Stimulated activated effector memory CD8-positive, alpha-beta T cell treated with anti-CD3 and anti-CD28 coated beads, Interleukin-12 subunit alpha, Interleukin-12 subunit beta, amount 100 ng/mL, for 72 hours (primary cell): ENCODE results near the gene C12orf75.
"Not testable (repeated sequence)": the region's sequence is repeated elsewhere in the genome, so short reads cannot be mapped to it uniquely, and the experiment has no call there.

Experiments
- ATAC-seq: fragments of 150-1000 bp; cut with Tn5 transposase; 2 replicates; pipeline ENCODE4 v1.10.0; 2021
- DNase-seq, 2 donors: peaks; one replicate each; pipeline ENCODE4 v3.0.0; 2021 to 2022; ENCODE audit warnings: low spot score in 2 of 2
- H3K27ac Mint-ChIP-seq: one replicate; pipeline ENCODE4 v1.8.0; 2022; ENCODE audit warnings: mild to moderate bottlenecking, mixed read lengths
- H3K36me3 Mint-ChIP-seq: one replicate; pipeline ENCODE4 v1.8.0; 2022; ENCODE audit warnings: mild to moderate bottlenecking, mixed read lengths
- H3K4me1 Mint-ChIP-seq: one replicate; pipeline ENCODE4 v1.8.0; 2022; ENCODE audit warnings: mixed read lengths
- H3K4me3 Mint-ChIP-seq: one replicate; pipeline ENCODE4 v1.8.0; 2022; ENCODE audit warnings: mild to moderate bottlenecking, mixed read lengths
- H3K9me3 Mint-ChIP-seq: one replicate; pipeline ENCODE4 v1.8.0; 2022; ENCODE audit warnings: mixed read lengths

C12orf75 gene

DNA sequence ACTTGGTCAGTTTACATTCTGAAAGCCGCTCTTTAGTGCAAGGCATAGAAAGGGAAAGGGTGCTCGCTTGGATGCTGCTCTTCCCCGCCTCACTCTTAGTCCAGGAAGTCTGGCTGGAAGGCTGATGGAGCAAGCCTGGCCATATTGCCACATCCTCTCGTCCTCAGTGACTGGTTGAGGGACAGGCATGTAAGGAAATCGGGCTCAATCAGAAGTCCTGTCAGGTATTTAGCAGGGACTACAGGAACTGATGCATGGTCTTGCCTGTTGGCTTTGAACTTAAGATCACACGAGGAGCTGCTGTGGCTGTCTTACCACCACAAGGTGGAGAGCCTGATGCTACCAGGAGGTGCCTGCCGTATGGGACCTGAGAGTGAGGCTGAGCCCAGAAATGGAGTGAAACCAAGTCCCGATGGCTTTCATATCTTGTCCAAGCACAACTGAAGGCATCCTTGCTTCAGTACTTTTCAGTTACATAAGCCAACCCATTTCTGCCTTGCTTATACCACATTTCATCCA is 10.7 kb upstream of the C12orf75 start:
- ATAC-seq, result no peak

GRCh38 chr12:105321125-105321524 is 9.4 kb upstream of the C12orf75 start:
- peak; percentile 67 for ATAC-seq
- no peaks in the 10 kb centered on the region for H3K36me3 Mint-ChIP-seq
- H3K9me3 Mint-ChIP-seq, result no peaks in the 10 kb centered on the region
- H3K4me1 Mint-ChIP-seq, result peaks cover 35% of the 10 kb centered on the region
- H3K4me3 Mint-ChIP-seq, result no peak overlapping the region
- no peak for DNase-seq
- peak overlapping the region; percentile 26 for H3K27ac Mint-ChIP-seq

More for the DNA sequence above, 10.7 kb upstream of the C12orf75 start:
- H3K27ac Mint-ChIP-seq, result no peak overlapping the region
- no peaks in the 10 kb centered on the region for H3K9me3 Mint-ChIP-seq
- no peaks in the 10 kb centered on the region for H3K36me3 Mint-ChIP-seq
- H3K4me1 Mint-ChIP-seq, result peaks cover 31% of the 10 kb centered on the region
- DNase-seq, result no peak
- H3K4me3 Mint-ChIP-seq, result no peak overlapping the region

GRCh38 chr12:105322070-105322469 is 8.4 kb upstream of the C12orf75 start:
- Mint-ChIP-seq H3K36me3 (no peaks in the 10 kb centered on the region), H3K9me3 (no peaks in the 10 kb centered on the region), H3K27ac (no peak overlapping the region), H3K4me1 (peaks cover 38% of the 10 kb centered on the region), H3K4me3 (no peak overlapping the region)
- DNase-seq (no peak), ATAC-seq (no peak)

- no peak for ATAC-seq
- peaks cover 50% of the 10 kb centered on the region for H3K4me1 Mint-ChIP-seq
- H3K9me3 Mint-ChIP-seq, result no peaks in the 10 kb centered on the region
- no peak overlapping the region for H3K4me3 Mint-ChIP-seq
- no peak for DNase-seq
- H3K36me3 Mint-ChIP-seq, result no peaks in the 10 kb centered on the region
- H3K27ac Mint-ChIP-seq, result peak overlapping the region; percentile 9
Measured at GRCh38 chr12:105324704-105325103, 5.8 kb upstream of the C12orf75 start.

GRCh38 chr12:105325117-105325516 is 5.4 kb upstream of the C12orf75 start:
- peak overlapping the region; percentile 9 for H3K27ac Mint-ChIP-seq

GRCh38 chr12:105329926-105330282 is 587 bp upstream of the C12orf75 start:
- no peaks in the 10 kb centered on the region for H3K9me3 Mint-ChIP-seq
- peak overlapping the region; percentile 76 for H3K27ac Mint-ChIP-seq
- H3K36me3 Mint-ChIP-seq, result no peaks in the 10 kb centered on the region
- peak overlapping the region; percentile 72 for H3K4me3 Mint-ChIP-seq
- DNase-seq (no peak), ATAC-seq (peak; percentile 27)
- peaks cover 69% of the 10 kb centered on the region for H3K4me1 Mint-ChIP-seq

More at GRCh38 chr12:105325117-105325516, 5.4 kb upstream of the C12orf75 start:
- H3K9me3 Mint-ChIP-seq, result no peaks in the 10 kb centered on the region
- H3K36me3 Mint-ChIP-seq, result no peaks in the 10 kb centered on the region
- H3K4me3 Mint-ChIP-seq, result no peak overlapping the region
- no peak for DNase-seq
- no peak for ATAC-seq
- H3K4me1 Mint-ChIP-seq, result peaks cover 54% of the 10 kb centered on the region

GRCh38 chr12:105330931-105331804 is 677 bp downstream of the C12orf75 start:
- Mint-ChIP-seq H3K27ac (peak overlapping the region; percentile 81), H3K9me3 (no peaks in the 10 kb centered on the region), H3K36me3 (no peaks in the 10 kb centered on the region), H3K4me1 (peaks cover 72% of the 10 kb centered on the region), H3K4me3 (peak overlapping the region; percentile 72)
- peak; percentile 3 for ATAC-seq
- peak in 1 of 2 donors; percentile 27 for DNase-seq

- H3K9me3 Mint-ChIP-seq, result no peaks in the 10 kb centered on the region
- no peaks in the 10 kb centered on the region for H3K36me3 Mint-ChIP-seq
- H3K27ac Mint-ChIP-seq, result peak overlapping the region; percentile 81
- peak; percentile 31 for ATAC-seq
- DNase-seq, result peak in 1 of 2 donors; percentile 73
- H3K4me3 Mint-ChIP-seq, result peak overlapping the region; percentile 72
- peaks cover 75% of the 10 kb centered on the region for H3K4me1 Mint-ChIP-seq
Measured at GRCh38 chr12:105331805-105332251, 1.3 kb downstream of the C12orf75 start.

DNA sequence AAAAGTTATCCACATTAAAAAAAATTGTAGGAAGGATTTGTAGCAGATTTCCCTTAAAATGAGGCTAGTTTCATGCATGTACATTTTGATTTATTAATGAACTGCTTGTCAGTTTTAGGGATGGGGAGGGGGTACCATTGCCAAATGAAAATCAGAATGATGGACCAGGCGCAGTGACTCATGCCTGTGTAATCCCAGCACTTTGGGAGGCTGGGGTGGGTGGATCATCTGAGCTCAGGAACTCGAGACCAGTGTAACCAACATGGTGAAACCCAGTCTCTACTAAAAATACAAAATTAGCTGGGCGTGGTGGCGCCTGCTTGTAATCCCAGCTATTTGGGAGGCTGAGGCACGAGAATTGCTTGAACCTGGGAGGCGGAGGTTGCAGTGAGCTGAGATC is 1.8 kb downstream of the C12orf75 start:
- Mint-ChIP-seq H3K4me1 (peaks cover 75% of the 10 kb centered on the region), H3K4me3 (peak overlapping the region; percentile 72), H3K27ac (peak overlapping the region; percentile 81)
- not testable (repeated sequence) for H3K36me3 Mint-ChIP-seq, DNase-seq, ATAC-seq, H3K9me3 Mint-ChIP-seq

- no peak overlapping the region for H3K27ac Mint-ChIP-seq
- ATAC-seq (no peak), DNase-seq (no peak)
- H3K9me3 Mint-ChIP-seq, result no peaks in the 10 kb centered on the region
- no peaks in the 10 kb centered on the region for H3K36me3 Mint-ChIP-seq
- peak overlapping the region; percentile 72 for H3K4me3 Mint-ChIP-seq
- H3K4me1 Mint-ChIP-seq, result peaks cover 73% of the 10 kb centered on the region
Measured at GRCh38 chr12:105332925-105333324, 2.4 kb downstream of the C12orf75 start.

- Mint-ChIP-seq H3K9me3 (no peaks in the 10 kb centered on the region), H3K4me1 (peaks cover 65% of the 10 kb centered on the region), H3K36me3 (no peaks in the 10 kb centered on the region), H3K4me3 (peak overlapping the region; percentile 72), H3K27ac (no peak overlapping the region)
- no peak for DNase-seq
- no peak for ATAC-seq
Measured at GRCh38 chr12:105334001-105334400, 3.5 kb downstream of the C12orf75 start.

DNA sequence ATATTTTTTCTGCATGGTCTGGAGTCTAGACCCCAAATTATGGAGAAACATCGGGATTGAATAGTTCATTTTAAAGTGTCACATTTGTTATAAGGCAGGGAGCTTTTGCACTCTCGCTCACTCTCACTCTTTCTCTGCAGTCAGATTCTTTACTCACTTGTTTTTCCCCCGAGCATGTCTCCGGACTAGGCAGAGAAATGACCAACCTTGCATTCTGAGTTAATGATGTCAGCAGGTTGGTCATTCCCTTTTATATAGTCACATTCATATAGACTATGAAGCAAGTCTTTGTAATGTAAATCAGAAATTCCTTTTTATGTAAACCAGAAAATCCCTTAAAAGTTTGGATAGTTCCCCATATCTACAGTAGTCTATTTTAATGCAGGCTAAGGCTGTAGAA is 4.1 kb downstream of the C12orf75 start:
- no peak overlapping the region for H3K4me3 Mint-ChIP-seq
- ATAC-seq, result no peak
- H3K9me3 Mint-ChIP-seq, result no peaks in the 10 kb centered on the region
- H3K4me1 Mint-ChIP-seq, result peaks cover 64% of the 10 kb centered on the region
- no peak for DNase-seq
- no peak overlapping the region for H3K27ac Mint-ChIP-seq
- H3K36me3 Mint-ChIP-seq, result no peaks in the 10 kb centered on the region

DNA sequence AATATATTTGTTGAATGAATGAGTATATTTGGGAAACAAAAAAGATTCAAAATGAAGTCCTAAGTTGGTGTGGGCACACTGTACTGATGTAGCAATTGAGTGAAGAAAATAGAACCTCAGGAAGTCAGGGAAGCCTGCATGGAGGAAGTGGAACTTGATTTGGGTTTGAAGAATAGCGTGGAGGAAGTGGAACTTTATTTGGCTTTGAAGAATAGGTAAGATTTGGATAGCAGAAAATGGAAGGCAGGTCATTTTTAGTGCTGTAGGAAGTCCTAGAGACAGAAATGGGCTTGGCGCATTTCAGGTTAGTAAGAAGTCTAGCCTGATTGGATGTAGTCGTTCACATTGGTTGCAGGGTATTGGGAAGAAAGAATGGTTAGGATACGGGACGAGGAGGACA is 5.4 kb downstream of the C12orf75 start:
- Mint-ChIP-seq H3K4me3 (no peak overlapping the region), H3K4me1 (peaks cover 55% of the 10 kb centered on the region), H3K27ac (peak overlapping the region; percentile 52), H3K9me3 (peaks cover 5% of the 10 kb centered on the region), H3K36me3 (no peaks in the 10 kb centered on the region)
- no peak for DNase-seq
- ATAC-seq, result no peak

- Mint-ChIP-seq H3K9me3 (peaks cover 5% of the 10 kb centered on the region), H3K36me3 (no peaks in the 10 kb centered on the region), H3K27ac (peak overlapping the region; percentile 52), H3K4me1 (peaks cover 58% of the 10 kb centered on the region), H3K4me3 (no peak overlapping the region)
- ATAC-seq (no peak), DNase-seq (no peak)
Measured at GRCh38 chr12:105336411-105336810, 5.9 kb downstream of the C12orf75 start.

GRCh38 chr12:105337391-105337790 is 6.9 kb downstream of the C12orf75 start:
- H3K27ac Mint-ChIP-seq, result no peak overlapping the region
- no peaks in the 10 kb centered on the region for H3K36me3 Mint-ChIP-seq
- H3K4me3 Mint-ChIP-seq, result no peak overlapping the region
- H3K9me3 Mint-ChIP-seq, result peaks cover 5% of the 10 kb centered on the region
- no peak for ATAC-seq
- no peak for DNase-seq
- H3K4me1 Mint-ChIP-seq, result peaks cover 56% of the 10 kb centered on the region

DNA sequence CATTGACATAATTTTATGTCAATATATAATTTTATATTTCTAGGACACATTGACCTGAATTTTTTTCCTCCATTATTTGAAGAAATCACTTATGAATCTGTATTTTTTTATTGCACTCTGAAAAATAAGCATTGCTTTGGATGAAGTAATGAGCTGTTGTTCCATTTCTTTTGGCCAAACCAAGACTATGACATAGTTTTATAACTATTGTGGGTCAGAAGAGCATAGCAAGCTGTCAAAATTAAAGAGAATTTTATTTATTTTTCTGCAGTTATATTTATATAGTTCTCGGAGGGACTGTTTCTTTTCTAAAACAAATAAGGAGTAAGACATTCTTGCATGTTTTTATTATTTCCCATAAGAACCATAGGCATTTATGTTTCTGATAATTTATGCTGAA is 8.5 kb downstream of the C12orf75 start:
- no peak overlapping the region for H3K27ac Mint-ChIP-seq
- H3K4me1 Mint-ChIP-seq, result peaks cover 51% of the 10 kb centered on the region
- H3K4me3 Mint-ChIP-seq, result no peak overlapping the region
- no peak for DNase-seq
- no peak for ATAC-seq
- H3K36me3 Mint-ChIP-seq, result no peaks in the 10 kb centered on the region
- H3K9me3 Mint-ChIP-seq, result peaks cover 5% of the 10 kb centered on the region
